CD14-positive monocyte (primary cell): ENCODE measurements around the gene KLHL7. TPM values are rescaled to one million over a fixed set of nuclear protein-coding genes. Genes with fewer than 3 reads are reported as not detected.

ENCODE experiments used
- DNase-seq, 3 donors: peaks; one replicate each; pipeline ENCODE4 v3.0.0-alpha.2; 2011 to 2022
- H2AFZ ChIP-seq: 2 replicates; pipeline ENCODE4 v1.6.0; 2012; ENCODE audit warnings: mild to moderate bottlenecking, low read depth, low read length, inconsistent platforms; ENCODE audit not compliant: insufficient read depth, poor library complexity, severe bottlenecking
- H3K27ac ChIP-seq, 2 donors: 1 replicate in 1 of 2; 2 replicates in 1 of 2; pipeline ENCODE4 v1.5.1; 2012 to 2013; ENCODE audit warnings: low read length in 2 of 2, control low read depth in 1 of 2, inconsistent platforms in 1 of 2, low read depth in 1 of 2, mild to moderate bottlenecking in 1 of 2
- H3K27me3 ChIP-seq, 2 donors: one replicate each; pipeline versions ENCODE4 v1.6.0 to v1.6.1; 2011 to 2013; ENCODE audit warnings: low read length in 2 of 2; ENCODE audit not compliant: control insufficient read depth in 2 of 2, insufficient read depth in 2 of 2
- H3K36me3 ChIP-seq, 2 donors: replicated peaks in 1 of 2; 1 replicate in 1 of 2; 2 replicates in 1 of 2; pipeline versions ENCODE4 v1.5.1 to v1.6.1; 2012 to 2013; ENCODE audit warnings: low read length in 2 of 2, control low read depth in 1 of 2, inconsistent platforms in 1 of 2, mild to moderate bottlenecking in 1 of 2; ENCODE audit not compliant: insufficient read depth in 2 of 2, control insufficient read depth in 1 of 2
- H3K4me1 ChIP-seq, 2 donors: 1 replicate in 1 of 2; 2 replicates in 1 of 2; pipeline versions ENCODE4 v1.5.1 to v1.6.1; 2012 to 2013; ENCODE audit warnings: low read length in 2 of 2, control low read depth in 1 of 2, inconsistent platforms in 1 of 2, mild to moderate bottlenecking in 1 of 2, moderate library complexity in 1 of 2; ENCODE audit not compliant: insufficient read depth in 2 of 2, control insufficient read depth in 1 of 2
- H3K4me2 ChIP-seq: replicated peaks from 2 replicates; pipeline ENCODE3; 2012; ENCODE audit warnings: low read length, moderate library complexity, mild to moderate bottlenecking; ENCODE audit not compliant: poor library complexity, severe bottlenecking; ENCODE audit errors: extremely low read depth
- H3K4me3 ChIP-seq, 3 experiments: fragments of 200-600 bp in 1 of 3; sonication (generic) in 1 of 3; replicated peaks in 1 of 3; 1 replicate in 2 of 3; 2 replicates in 1 of 3; pipeline ENCODE4 v1.5.1; 2011 to 2013; ENCODE audit warnings: low read length in 3 of 3, mild to moderate bottlenecking in 3 of 3, control low read depth in 2 of 3, low read depth in 2 of 3, inconsistent platforms in 1 of 3, moderate library complexity in 1 of 3
- H3K79me2 ChIP-seq: 2 replicates; pipeline ENCODE4 v1.6.0; 2012; ENCODE audit warnings: mild to moderate bottlenecking, control low read depth, inconsistent platforms, low read length, moderate library complexity; ENCODE audit not compliant: insufficient read depth
- H3K9ac ChIP-seq: 2 replicates; pipeline ENCODE4 v1.6.0; 2017; ENCODE audit warnings: low read length, mild to moderate bottlenecking; ENCODE audit not compliant: insufficient read depth, poor library complexity, severe bottlenecking
- H3K9me3 ChIP-seq, 2 donors: replicated peaks in 1 of 2; 1 replicate in 1 of 2; 2 replicates in 1 of 2; pipeline versions ENCODE4 v1.5.1 to v1.6.1; 2012 to 2013; ENCODE audit warnings: low read length in 2 of 2, control low read depth in 1 of 2; ENCODE audit not compliant: control insufficient read depth in 1 of 2, insufficient read depth in 1 of 2
- H4K20me1 ChIP-seq: 2 replicates; pipeline ENCODE4 v1.6.0; 2012; ENCODE audit warnings: mild to moderate bottlenecking, low read length, control low read depth, moderate library complexity; ENCODE audit not compliant: insufficient read depth
- H3K27ac Mint-ChIP-seq, 7 donors: one replicate each; pipeline ENCODE4 v1.8.0; 2020; ENCODE audit warnings: mild to moderate bottlenecking in 7 of 7, mixed read lengths in 7 of 7, moderate library complexity in 6 of 7, inconsistent platforms in 2 of 7
- H3K27me3 Mint-ChIP-seq, 3 donors: one replicate each; pipeline ENCODE4 v1.8.0; 2021 to 2022; ENCODE audit warnings: low read depth in 3 of 3, mild to moderate bottlenecking in 3 of 3, mixed read lengths in 3 of 3, moderate library complexity in 3 of 3, inconsistent platforms in 1 of 3
- H3K36me3 Mint-ChIP-seq, 2 donors: one replicate each; pipeline ENCODE4 v1.8.0; 2020; ENCODE audit warnings: mixed read lengths in 2 of 2, inconsistent platforms in 1 of 2, mild to moderate bottlenecking in 1 of 2
- H3K4me1 Mint-ChIP-seq: one replicate; pipeline ENCODE4 v1.8.0; 2020; ENCODE audit warnings: mild to moderate bottlenecking, mixed read lengths
- H3K4me3 Mint-ChIP-seq, 2 donors: one replicate each; pipeline ENCODE4 v1.8.0; 2020; ENCODE audit warnings: mild to moderate bottlenecking in 2 of 2, mixed read lengths in 2 of 2, moderate library complexity in 1 of 2
- H3K9me3 Mint-ChIP-seq, 7 donors: one replicate each; pipeline ENCODE4 v1.8.0; 2020 to 2022; ENCODE audit warnings: mixed read lengths in 7 of 7, mild to moderate bottlenecking in 6 of 7, moderate library complexity in 6 of 7, inconsistent platforms in 2 of 7
- CTCF ChIP-seq: fragments of 200-600 bp; IDR thresholded peaks from one replicate; pipeline ENCODE4 v1.8.0; 2022; ENCODE audit warnings: antibody characterized with exemption, mild to moderate bottlenecking
- WGBS: methylation state at CpG from one replicate; pipeline ENCODE4 v1.1.5; 2013; ENCODE audit warnings: missing lambda C conversion rate; ENCODE audit not compliant: insufficient coverage; 5-methylcytosine and 5-hydroxymethylcytosine counted together
- intact Hi-C, 2 donors: fragments of 100-400 bp; cut with micrococcal nuclease; formaldehyde crosslinking; loops; one replicate each; pipeline versions ENCODE4 v1.15.0 to v1.15.1; 2023
- polyA plus RNA-seq, 3 donors: library from polyadenylated mRNA; depleted of rRNA in 1 of 3; unstranded in 2 of 3; stranded (reverse) in 1 of 3; fragments of 300-500 nt in 2 of 3; fragments of >200 nt in 1 of 3; fragmentation: Illumina TruSeq in 2 of 3; gene quantifications; 1 replicate in 2 of 3; 2 replicates in 1 of 3; pipeline ENCODE4 v1.2.3, GENCODE V29; 2012 to 2021

Gene KLHL7
- polyA plus RNA-seq, 3 donors, result 15.5 to 21.0 (median 17.4) TPM

DNA sequence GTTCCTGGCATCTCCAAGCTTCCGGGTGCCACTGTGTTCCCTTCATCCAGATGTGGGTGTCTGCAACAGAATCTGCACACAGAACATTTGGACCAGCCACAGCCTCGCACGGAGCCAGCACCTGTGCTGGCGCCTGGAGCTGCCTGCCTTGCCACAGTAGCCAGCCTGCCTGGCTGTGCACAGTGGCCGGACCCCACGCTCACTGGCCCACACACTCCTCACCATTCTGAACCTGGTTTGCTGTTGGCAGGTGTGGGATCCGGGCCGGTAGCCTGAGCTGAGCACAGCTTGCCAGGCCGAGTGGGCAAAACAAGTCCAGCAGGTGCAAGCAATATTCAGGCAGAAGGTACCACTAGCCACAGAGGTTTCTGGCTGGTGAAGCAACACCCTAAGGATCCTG, 7.6 kb upstream of the KLHL7 start:
- no peak overlapping the region for H3K4me3 ChIP-seq
- no peak for TF ChIP-seq CTCF
- Mint-ChIP-seq H3K4me1 (no peaks in the 10 kb centered on the region), H3K27ac (no peak overlapping the region), H3K27me3 (peaks cover 0 to 8% (median 2%) of the 10 kb centered on the region in 3 donors), H3K9me3 (peaks cover 3 to 20% (median 13%) of the 10 kb centered on the region in 7 donors), H3K4me3 (no peak overlapping the region), H3K36me3 (no peaks in the 10 kb centered on the region)
- peaks cover 0 to 18% of the 10 kb centered on the region in 2 donors for H3K9me3 ChIP-seq
- H2AFZ ChIP-seq, result no peak overlapping the region
- intact Hi-C loops, result no loop called here
- DNase-seq, result no peak
- H3K27ac ChIP-seq, result no peak overlapping the region
- no peak overlapping the region for H3K4me2 ChIP-seq
- no peak overlapping the region for H3K9ac ChIP-seq
- no peaks in the 10 kb centered on the region for H3K4me1 ChIP-seq
- WGBS, result 96% methylated on average over 9 of the region's 9 CpGs
- H3K79me2 ChIP-seq, result no peaks in the 10 kb centered on the region
- no peaks in the 10 kb centered on the region for H3K36me3 ChIP-seq
- no peaks in the 10 kb centered on the region for H4K20me1 ChIP-seq
- no peaks in the 10 kb centered on the region for H3K27me3 ChIP-seq

- intact Hi-C loops, result no loop called here
- Mint-ChIP-seq H3K9me3 (peaks cover 3 to 20% (median 13%) of the 10 kb centered on the region in 7 donors), H3K4me1 (no peaks in the 10 kb centered on the region), H3K27me3 (peaks cover 0 to 8% (median 2%) of the 10 kb centered on the region in 3 donors), H3K27ac (no peak overlapping the region), H3K4me3 (no peak overlapping the region), H3K36me3 (no peaks in the 10 kb centered on the region)
- Histone ChIP-seq H3K9ac (no peak overlapping the region), H3K79me2 (no peaks in the 10 kb centered on the region), H3K4me1 (no peaks in the 10 kb centered on the region), H3K36me3 (no peaks in the 10 kb centered on the region), H3K27ac (no peak overlapping the region), H2AFZ (no peak overlapping the region), H3K4me2 (no peak overlapping the region), H4K20me1 (no peaks in the 10 kb centered on the region), H3K9me3 (peaks cover 0 to 18% of the 10 kb centered on the region in 2 donors), H3K4me3 (no peak overlapping the region), H3K27me3 (no peaks in the 10 kb centered on the region)
- 88% methylated on average over 2 of the region's 2 CpGs for WGBS
- TF ChIP-seq CTCF, result no peak
- DNase-seq, result no peak
Measured at GRCh38 chr7:23098460-23098859, 7.1 kb upstream of the KLHL7 start.
